ENCODE measurements around the gene DLG2.
A peak's percentile ranks its signal among the peaks of the same experiment; 100 is the strongest.

- peak; percentile 81 for TF ChIP-seq CTCF (IDR thresholded peaks at IDR 0.05; ENCODE audit: low read depth, low read length, missing input control)
- no peak for TF ChIP-seq MAX (IDR thresholded peaks at IDR 0.05)
- no peak for TF ChIP-seq GABPA (IDR thresholded peaks at IDR 0.05 in 1 of 2, conservative IDR thresholded peaks at IDR 0.05 in 1 of 2)
- no peak for TF ChIP-seq ZBTB33 (IDR thresholded peaks at IDR 0.05)
- TF ChIP-seq YY1 (IDR thresholded peaks at IDR 0.05): no peak
- no peak for TF ChIP-seq ATF3 (IDR thresholded peaks at IDR 0.05)
- no peak for TF ChIP-seq JUND (IDR thresholded peaks at IDR 0.05)
- peak; percentile 97 to 99 for TF ChIP-seq RAD21 (IDR thresholded peaks at IDR 0.05)
- TF ChIP-seq TAF1 (conservative IDR thresholded peaks at IDR 0.05): no peak
- TF ChIP-seq REST (IDR thresholded peaks at IDR 0.05): no peak
- no peak for TF ChIP-seq SP1 (IDR thresholded peaks at IDR 0.05)
Measured at GRCh38 chr11:83836883-83837654, 1790.1 kb downstream of the DLG2 start.
